Rectal smooth muscle tissue (tissue), 1 donor: ENCODE data around the gene ZNF442.
A peak's percentile ranks its signal among the peaks of the same experiment; 100 is the strongest.
"Not testable (repeated sequence)": the region's sequence is repeated elsewhere in the genome, so short reads cannot be mapped to it uniquely, and the experiment has no call there.

Experiments
- H3K27ac ChIP-seq: one replicate; pipeline ENCODE4 v1.7.0; 2013; ENCODE audit warnings: low read depth, low read length, inconsistent platforms
- H3K27me3 ChIP-seq: one replicate; pipeline ENCODE4 v1.7.0; 2013; ENCODE audit warnings: low read length; ENCODE audit not compliant: control insufficient read depth, insufficient read depth
- H3K36me3 ChIP-seq: one replicate; pipeline ENCODE4 v1.7.0; 2013; ENCODE audit warnings: low read length; ENCODE audit not compliant: control insufficient read depth, insufficient read depth
- H3K4me1 ChIP-seq: one replicate; pipeline ENCODE4 v1.7.0; 2013; ENCODE audit warnings: low read length; ENCODE audit not compliant: control insufficient read depth, insufficient read depth
- H3K4me3 ChIP-seq: one replicate; pipeline ENCODE4 v1.7.0; 2013; ENCODE audit warnings: low read length
- H3K9ac ChIP-seq: one replicate; pipeline ENCODE4 v1.7.0; 2013; ENCODE audit warnings: low read length

ZNF442 gene

GRCh38 chr19:12365236-12366162, at the start of gene ZNF442:
TSS of gene ZNF442 (minus strand) at chr19:12365683. CDS start at chr19:12363631, 2,052 bp downstream.
- peak within 1 kb of the TSS; percentile 77 for H3K9ac ChIP-seq
- no peaks in the 10 kb centered on the region for H3K36me3 ChIP-seq
- no peaks in the 10 kb centered on the region for H3K27me3 ChIP-seq
- H3K4me3 ChIP-seq: peak within 1 kb of the TSS; percentile 66
- H3K27ac ChIP-seq: peak within 1 kb of the TSS; percentile 91
- peaks cover 4% of the 10 kb centered on the region for H3K4me1 ChIP-seq

- no peaks in the 10 kb centered on the region for H3K36me3 ChIP-seq
Observed at GRCh38 chr19:12411893-12412292, 46.4 kb upstream of the ZNF442 start.

GRCh38 chr19:12400633-12401502, 35.4 kb upstream of the ZNF442 start, which contains the start of gene ZNF799:
TSS of gene ZNF799 (minus strand) at chr19:12401271. CDS start at chr19:12401070, 201 bp downstream.
- H3K4me3 ChIP-seq: peak within 1 kb of the TSS; percentile 90
- no peaks in the 10 kb centered on the region for H3K4me1 ChIP-seq
- H3K9ac ChIP-seq: peak within 1 kb of the TSS; percentile 86
- no peaks in the 10 kb centered on the region for H3K27me3 ChIP-seq
- H3K27ac ChIP-seq: peak within 1 kb of the TSS; percentile 85
- H3K36me3 ChIP-seq: no peaks in the 10 kb centered on the region

More at GRCh38 chr19:12411893-12412292, 46.4 kb upstream of the ZNF442 start:
- Histone ChIP-seq H3K4me1 (no peaks in the 10 kb centered on the region), H3K9ac (no peak overlapping the region), H3K27ac (no peak overlapping the region), H3K4me3 (no peak overlapping the region), H3K27me3 (no peaks in the 10 kb centered on the region)

GRCh38 chr19:12399901-12400632, 34.6 kb upstream of the ZNF442 start:
- not testable (repeated sequence) for H3K27me3 ChIP-seq, H3K4me1 ChIP-seq, H3K36me3 ChIP-seq
- peak overlapping the region; percentile 85 for H3K27ac ChIP-seq
- H3K9ac ChIP-seq: peak overlapping the region; percentile 86
- peak overlapping the region; percentile 90 for H3K4me3 ChIP-seq

- not testable (repeated sequence) for H3K27me3 ChIP-seq, H3K9ac ChIP-seq, H3K4me1 ChIP-seq, H3K27ac ChIP-seq, H3K4me3 ChIP-seq
- peaks cover 18% of the 10 kb centered on the region for H3K36me3 ChIP-seq
Observed at GRCh38 chr19:12391148-12391547, 25.7 kb upstream of the ZNF442 start.

- H3K9ac ChIP-seq, H3K4me3 ChIP-seq, H3K4me1 ChIP-seq, H3K27me3 ChIP-seq, H3K27ac ChIP-seq: not testable (repeated sequence)
- H3K36me3 ChIP-seq: peaks cover 13% of the 10 kb centered on the region
Observed at GRCh38 chr19:12386365-12386764, 20.9 kb upstream of the ZNF442 start.

- Histone ChIP-seq H3K4me1 (no peaks in the 10 kb centered on the region), H3K4me3 (no peak overlapping the region), H3K9ac (no peak overlapping the region), H3K27me3 (no peaks in the 10 kb centered on the region), H3K27ac (no peak overlapping the region), H3K36me3 (peaks cover 9% of the 10 kb centered on the region)
Observed at GRCh38 chr19:12380444-12380737, 14.9 kb upstream of the ZNF442 start.

- Histone ChIP-seq H3K9ac (no peak overlapping the region), H3K4me3 (no peak overlapping the region), H3K27ac (no peak overlapping the region), H3K36me3 (peaks cover 9% of the 10 kb centered on the region), H3K4me1 (no peaks in the 10 kb centered on the region), H3K27me3 (no peaks in the 10 kb centered on the region)
Observed at GRCh38 chr19:12379732-12380443, 14.4 kb upstream of the ZNF442 start.

- no peaks in the 10 kb centered on the region for H3K36me3 ChIP-seq
- H3K4me1 ChIP-seq: no peaks in the 10 kb centered on the region
- no peak overlapping the region for H3K9ac ChIP-seq
- H3K27me3 ChIP-seq: no peaks in the 10 kb centered on the region
- no peak overlapping the region for H3K27ac ChIP-seq
- H3K4me3 ChIP-seq: no peak overlapping the region
Observed at GRCh38 chr19:12374026-12374425, 8.5 kb upstream of the ZNF442 start.

GRCh38 chr19:12364391-12365235, 870 bp downstream of the ZNF442 start:
- Histone ChIP-seq H3K27me3 (no peaks in the 10 kb centered on the region), H3K27ac (peak overlapping the region; percentile 91), H3K4me1 (peaks cover 4% of the 10 kb centered on the region), H3K9ac (peak overlapping the region; percentile 77), H3K36me3 (no peaks in the 10 kb centered on the region), H3K4me3 (peak overlapping the region; percentile 66)

GRCh38 chr19:12362236-12362635, 3.2 kb downstream of the ZNF442 start:
- not testable (repeated sequence) for H3K36me3 ChIP-seq, H3K27me3 ChIP-seq, H3K9ac ChIP-seq, H3K27ac ChIP-seq, H3K4me1 ChIP-seq, H3K4me3 ChIP-seq
